SIG-M5 (cell line): Measurements from ENCODE around the gene CHCHD4.
A peak's percentile ranks its signal among the peaks of the same experiment; 100 is the strongest.
"Not testable (repeated sequence)": the region's sequence is repeated elsewhere in the genome, so short reads cannot be mapped to it uniquely, and the experiment has no call there.

Experiments
- DNase-seq: peaks from one replicate; lab custom pipeline; 2025; lab: John Stamatoyannopoulos, UW

The CHCHD4 gene

GRCh38 chr3:14134291-14134690 lies 9.6 kb upstream of the CHCHD4 start:
- no peak for DNase-seq

GRCh38 chr3:14133876-14134275 lies 9.2 kb upstream of the CHCHD4 start:
- no peak for DNase-seq

- no peak for DNase-seq
These were observed 8.6 kb upstream of the CHCHD4 start for GRCh38 chr3:14133188-14133800.

GRCh38 chr3:14132689-14133088 lies 8.0 kb upstream of the CHCHD4 start:
- no peak for DNase-seq

- no peak for DNase-seq
These were observed 7.5 kb upstream of the CHCHD4 start for GRCh38 chr3:14132120-14132519.

GRCh38 chr3:14131134-14131533 lies 6.5 kb upstream of the CHCHD4 start:
- no peak for DNase-seq

GRCh38 chr3:14130707-14131106 lies 6.0 kb upstream of the CHCHD4 start:
- no peak for DNase-seq

- DNase-seq: no peak
These were observed 5.6 kb upstream of the CHCHD4 start for GRCh38 chr3:14130230-14130629.

- DNase-seq: no peak
These were observed 4.6 kb upstream of the CHCHD4 start for GRCh38 chr3:14129296-14129695.

GRCh38 chr3:14128724-14129123 lies 4.1 kb upstream of the CHCHD4 start:
- no peak for DNase-seq

GRCh38 chr3:14127516-14128161 lies 3.0 kb upstream of the CHCHD4 start:
- no peak for DNase-seq

GRCh38 chr3:14126887-14127505 lies 2.3 kb upstream of the CHCHD4 start:
- no peak for DNase-seq

- no peak for DNase-seq
These were observed 1.6 kb upstream of the CHCHD4 start for GRCh38 chr3:14126017-14126886.

- DNase-seq: peak; percentile 70
These were observed 735 bp upstream of the CHCHD4 start for GRCh38 chr3:14125193-14126016.

- peak; percentile 43 for DNase-seq
These were observed 451 bp downstream of the CHCHD4 start for GRCh38 chr3:14124223-14124614.

GRCh38 chr3:14123308-14124222 lies 1.1 kb downstream of the CHCHD4 start:
- no peak for DNase-seq

GRCh38 chr3:14122301-14122700 lies 2.4 kb downstream of the CHCHD4 start:
- DNase-seq: no peak

- DNase-seq: no peak
These were observed 2.8 kb downstream of the CHCHD4 start for GRCh38 chr3:14121859-14122258.

GRCh38 chr3:14120921-14121448 lies 3.7 kb downstream of the CHCHD4 start:
- not testable (repeated sequence) for DNase-seq
